Fibroblast of mammary gland (primary cell): ENCODE results near the gene SLC35D3.
"Not testable (repeated sequence)": the region's sequence is repeated elsewhere in the genome, so short reads cannot be mapped to it uniquely, and the experiment has no call there.

Experiments used
- DNase-seq: peaks from one replicate; pipeline ENCODE4 v3.0.0-alpha.2; 2010; ENCODE audit warnings: low read depth
- H3K4me3 ChIP-seq: 2 replicates; pipeline ENCODE4 v1.5.1; 2011; ENCODE audit warnings: low read depth, mild to moderate bottlenecking, low read length, moderate library complexity; ENCODE audit not compliant: control insufficient read depth
- TF ChIP-seq, protein P1 (sequence below): conservative IDR thresholded peaks from 2 replicates; pipeline ENCODE4 v1.5.1; 2011; ENCODE audit warnings: low read depth, low read length, inconsistent platforms; ENCODE audit not compliant: control insufficient read depth, insufficient read depth

Gene SLC35D3

DNA sequence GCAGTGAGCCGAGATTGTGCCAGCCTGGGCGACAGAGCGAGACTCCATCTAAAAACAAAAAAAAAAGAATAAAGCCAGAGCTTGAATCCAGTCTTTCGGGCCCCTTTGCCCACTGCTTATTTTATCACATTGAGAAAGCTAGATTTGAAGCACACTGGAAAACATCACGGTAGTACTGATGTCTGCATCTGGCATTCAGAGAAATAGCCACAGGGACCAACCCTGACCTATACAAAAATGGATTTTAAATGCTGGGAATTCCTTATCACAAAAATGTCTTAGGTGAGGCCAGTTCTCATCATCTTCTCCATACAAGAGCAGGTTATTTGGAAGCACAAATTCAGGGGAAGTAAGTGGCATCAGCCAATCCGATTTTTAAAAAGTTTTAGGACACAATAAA lies 49.5 kb downstream of the SLC35D3 start:
- H3K4me3 ChIP-seq, result no peak overlapping the region
- TF ChIP-seq, protein P1, sequence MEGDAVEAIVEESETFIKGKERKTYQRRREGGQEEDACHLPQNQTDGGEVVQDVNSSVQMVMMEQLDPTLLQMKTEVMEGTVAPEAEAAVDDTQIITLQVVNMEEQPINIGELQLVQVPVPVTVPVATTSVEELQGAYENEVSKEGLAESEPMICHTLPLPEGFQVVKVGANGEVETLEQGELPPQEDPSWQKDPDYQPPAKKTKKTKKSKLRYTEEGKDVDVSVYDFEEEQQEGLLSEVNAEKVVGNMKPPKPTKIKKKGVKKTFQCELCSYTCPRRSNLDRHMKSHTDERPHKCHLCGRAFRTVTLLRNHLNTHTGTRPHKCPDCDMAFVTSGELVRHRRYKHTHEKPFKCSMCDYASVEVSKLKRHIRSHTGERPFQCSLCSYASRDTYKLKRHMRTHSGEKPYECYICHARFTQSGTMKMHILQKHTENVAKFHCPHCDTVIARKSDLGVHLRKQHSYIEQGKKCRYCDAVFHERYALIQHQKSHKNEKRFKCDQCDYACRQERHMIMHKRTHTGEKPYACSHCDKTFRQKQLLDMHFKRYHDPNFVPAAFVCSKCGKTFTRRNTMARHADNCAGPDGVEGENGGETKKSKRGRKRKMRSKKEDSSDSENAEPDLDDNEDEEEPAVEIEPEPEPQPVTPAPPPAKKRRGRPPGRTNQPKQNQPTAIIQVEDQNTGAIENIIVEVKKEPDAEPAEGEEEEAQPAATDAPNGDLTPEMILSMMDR, result no peak
- no peak for DNase-seq

DNA sequence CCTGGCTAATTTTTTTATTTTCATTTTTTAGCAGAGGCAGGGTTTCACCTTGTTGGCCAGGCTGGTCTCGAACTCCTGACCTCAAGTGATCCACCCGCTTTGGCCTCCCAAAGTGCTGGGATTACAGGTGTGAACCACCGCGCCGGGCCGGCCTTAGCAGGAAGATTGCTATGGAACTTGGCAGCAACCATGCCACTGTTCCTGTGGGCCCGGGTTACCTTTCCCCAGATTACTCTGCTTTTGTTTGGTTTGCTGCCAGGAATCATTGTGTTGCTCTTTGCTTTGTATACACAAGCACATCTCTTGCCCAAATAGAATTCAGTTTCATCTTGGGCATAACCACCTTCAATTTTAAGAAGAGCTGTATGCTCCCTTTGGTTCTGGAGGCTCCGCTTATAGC lies 51.7 kb downstream of the SLC35D3 start:
- not testable (repeated sequence) for H3K4me3 ChIP-seq, DNase-seq
